Erythroblast (primary cell): Measurements from ENCODE around the gene NFS1.
"Not testable (repeated sequence)": the region's sequence is repeated elsewhere in the genome, so short reads cannot be mapped to it uniquely, and the experiment has no call there.

Experiments
- DNase-seq, 2 experiments: peaks; one replicate each; lab custom pipeline; 2025; lab: John Stamatoyannopoulos, UW
- GATA1 ChIP-seq: IDR thresholded peaks from 2 replicates; pipeline ENCODE4 v1.6.1; 2011; ENCODE audit warnings: low read depth, mild to moderate bottlenecking, control low read depth, low read length, moderate library complexity
- POLR2A ChIP-seq: IDR thresholded peaks from 2 replicates; pipeline ENCODE4 v1.6.1; 2011; ENCODE audit warnings: mild to moderate bottlenecking, low read length

NFS1 gene

DNA sequence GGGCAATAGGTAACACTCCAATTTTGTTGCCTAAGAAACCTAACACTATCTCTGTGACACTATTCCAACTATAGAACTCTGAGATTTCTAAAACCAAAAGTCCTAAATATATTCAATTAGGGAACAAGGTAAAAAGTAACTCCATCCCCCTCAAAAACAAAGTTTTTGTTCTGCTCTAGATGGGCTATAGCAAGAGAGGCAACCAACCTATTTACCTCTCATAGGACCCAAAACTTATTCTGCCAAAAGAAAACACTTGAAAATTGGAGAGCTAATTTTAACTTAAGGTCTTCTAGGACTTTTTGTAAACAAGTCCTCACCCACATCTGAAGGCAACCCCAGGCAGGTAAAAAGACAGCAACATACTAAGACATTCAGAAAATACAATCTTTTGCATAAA is 35.2 kb upstream of the NFS1 start:
- TF ChIP-seq GATA1: no peak
- TF ChIP-seq POLR2A: no peak

DNA sequence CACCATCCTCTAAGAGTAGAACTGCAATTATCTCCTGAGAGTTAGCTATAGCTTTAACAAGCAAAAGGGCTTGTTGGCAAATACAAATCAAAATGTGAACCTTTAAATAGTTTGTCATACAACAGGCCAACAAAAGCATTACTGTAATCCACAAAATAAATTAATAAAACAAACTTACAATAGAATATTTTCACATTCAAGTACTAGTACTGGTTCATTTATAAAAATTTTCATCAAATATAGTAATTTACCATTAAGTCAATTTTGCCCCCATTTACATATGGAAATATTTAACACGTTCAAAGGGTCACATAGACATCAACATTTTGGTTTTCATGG is 33.5 kb upstream of the NFS1 start:
- TF ChIP-seq POLR2A: no peak
- TF ChIP-seq GATA1: no peak

More for the DNA sequence above, 35.2 kb upstream of the NFS1 start:
- no peak for DNase-seq

DNA sequence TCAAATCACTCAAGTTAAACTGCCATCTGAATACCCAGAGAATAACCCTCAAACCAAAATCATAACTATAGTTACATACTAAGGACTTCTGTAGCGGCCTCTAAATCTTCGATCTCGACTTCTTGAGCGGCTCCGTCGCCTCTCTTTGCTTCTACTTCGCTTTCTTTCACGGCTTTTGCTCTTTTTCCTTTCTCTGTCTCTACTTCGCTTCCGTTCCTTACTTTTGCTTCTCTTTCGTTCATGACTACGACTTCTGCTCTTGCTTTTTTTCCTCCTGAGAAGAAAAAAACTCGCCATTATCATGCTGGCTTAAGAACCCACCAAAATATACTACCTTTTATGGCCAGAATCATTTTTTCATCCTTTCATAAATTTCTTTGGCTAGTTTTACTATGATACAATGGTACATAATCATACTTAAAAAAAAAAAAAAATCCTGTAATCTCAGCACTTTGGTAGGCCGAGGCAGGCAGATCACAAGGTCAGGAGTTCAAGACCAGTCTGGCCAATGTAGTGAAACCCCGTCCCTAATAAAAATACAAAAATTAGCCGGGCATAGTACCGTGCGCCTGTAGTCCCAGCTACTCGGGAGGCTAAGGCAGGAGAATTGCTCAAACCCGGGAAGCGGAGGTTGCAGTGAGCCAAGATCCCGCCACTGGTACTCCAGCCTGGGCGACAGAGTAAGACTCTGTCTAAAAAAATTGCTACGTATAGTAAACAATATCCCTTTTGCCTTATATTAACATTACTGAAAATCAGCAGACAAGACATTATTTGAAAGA is 32.9 kb upstream of the NFS1 start:
- TF ChIP-seq POLR2A: no peak
- TF ChIP-seq GATA1: no peak
- no peak for DNase-seq

More for the DNA sequence above, 33.5 kb upstream of the NFS1 start:
- DNase-seq: no peak

DNA sequence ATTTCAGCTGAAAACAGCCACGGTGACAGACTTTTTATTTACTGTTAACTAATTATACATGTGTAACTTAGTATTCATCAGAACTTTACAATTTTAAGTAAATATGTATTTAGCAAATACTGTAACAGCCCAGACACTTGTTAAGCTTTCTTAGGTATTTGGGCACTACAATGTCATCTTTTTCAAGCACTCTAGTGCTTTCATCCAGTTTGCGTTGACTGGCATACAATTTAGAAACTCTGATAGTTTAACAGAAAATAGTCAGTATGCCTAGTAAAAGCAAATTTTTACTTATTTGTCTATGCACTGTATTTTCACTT is 32.3 kb upstream of the NFS1 start:
- TF ChIP-seq GATA1 (no peak), POLR2A (no peak)
- no peak for DNase-seq

DNA sequence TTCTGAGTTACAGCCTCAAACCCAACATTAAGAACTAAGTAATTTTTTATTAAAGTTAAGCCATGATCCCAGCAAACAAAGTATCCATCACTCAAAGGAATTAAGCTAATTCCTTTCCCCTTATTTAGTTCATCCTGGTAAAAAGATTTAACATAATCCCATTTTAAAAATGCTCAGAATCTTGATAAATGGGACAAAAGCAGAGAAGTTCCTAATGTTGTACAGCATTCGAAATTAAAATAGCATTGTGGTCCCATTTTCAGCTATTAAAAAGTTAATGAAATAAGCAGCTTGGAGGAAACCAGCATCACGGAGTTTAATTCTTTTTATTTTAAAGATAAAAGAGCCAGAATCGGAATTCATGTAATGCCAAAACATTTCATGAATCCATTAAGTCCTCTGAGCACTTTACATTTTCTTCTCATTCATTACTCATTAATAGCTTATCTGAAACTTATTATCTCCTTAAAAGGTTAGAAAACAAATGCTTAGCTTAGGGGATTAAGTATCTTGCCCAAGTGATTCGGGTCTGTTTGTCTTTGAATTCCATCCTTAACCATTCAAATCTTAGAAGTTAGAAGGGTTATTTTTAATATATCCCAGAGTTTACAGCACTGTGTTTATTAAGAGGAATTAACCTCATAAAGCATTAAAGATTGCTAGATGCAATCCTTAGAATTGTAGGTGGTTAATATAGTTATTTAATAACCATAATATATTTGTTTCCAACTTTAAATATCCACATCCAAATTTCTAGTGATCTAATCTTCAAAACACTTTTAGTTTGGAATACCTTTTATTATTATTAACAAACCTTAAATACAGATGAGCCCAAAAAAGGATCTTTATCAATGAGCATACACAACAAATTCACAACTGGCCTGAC is 31.7 kb upstream of the NFS1 start:
- no peak for TF ChIP-seq GATA1
- TF ChIP-seq POLR2A: no peak

DNA sequence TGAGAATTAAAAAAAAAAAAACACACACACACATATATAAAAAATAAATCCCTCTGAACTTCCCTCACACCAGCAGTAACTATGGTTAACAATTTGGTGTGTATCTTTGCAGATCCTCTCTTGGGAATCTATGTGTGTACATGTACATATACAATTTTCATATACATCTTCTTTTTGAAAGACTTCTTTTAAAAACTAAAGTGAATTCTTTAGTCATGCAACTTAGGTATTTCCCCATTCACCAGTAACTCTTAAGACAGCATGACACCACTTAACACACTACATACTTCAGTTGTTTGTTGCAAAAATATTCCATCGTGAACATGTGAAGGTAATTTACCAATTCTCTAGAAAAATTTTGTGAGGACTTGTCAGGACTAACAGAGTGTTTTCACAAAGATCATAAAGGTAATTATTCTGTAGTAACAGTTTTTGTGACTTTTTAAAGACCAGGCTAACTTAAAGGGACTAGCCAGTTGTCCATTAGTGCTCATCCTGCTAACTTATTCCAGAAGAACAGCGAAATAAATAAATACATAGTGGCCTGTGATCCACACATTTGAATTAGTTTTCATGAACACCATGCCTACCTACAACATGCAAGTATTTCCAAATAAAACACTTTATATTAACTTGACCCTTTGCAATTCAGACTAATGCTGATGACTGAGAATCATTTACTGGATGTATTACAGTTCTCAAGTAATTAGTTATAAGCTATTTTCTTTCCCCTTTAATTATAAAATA is 30.9 kb upstream of the NFS1 start:
- no peak for TF ChIP-seq POLR2A
- no peak for DNase-seq

More for the DNA sequence above, 31.7 kb upstream of the NFS1 start:
- DNase-seq: no peak

DNA sequence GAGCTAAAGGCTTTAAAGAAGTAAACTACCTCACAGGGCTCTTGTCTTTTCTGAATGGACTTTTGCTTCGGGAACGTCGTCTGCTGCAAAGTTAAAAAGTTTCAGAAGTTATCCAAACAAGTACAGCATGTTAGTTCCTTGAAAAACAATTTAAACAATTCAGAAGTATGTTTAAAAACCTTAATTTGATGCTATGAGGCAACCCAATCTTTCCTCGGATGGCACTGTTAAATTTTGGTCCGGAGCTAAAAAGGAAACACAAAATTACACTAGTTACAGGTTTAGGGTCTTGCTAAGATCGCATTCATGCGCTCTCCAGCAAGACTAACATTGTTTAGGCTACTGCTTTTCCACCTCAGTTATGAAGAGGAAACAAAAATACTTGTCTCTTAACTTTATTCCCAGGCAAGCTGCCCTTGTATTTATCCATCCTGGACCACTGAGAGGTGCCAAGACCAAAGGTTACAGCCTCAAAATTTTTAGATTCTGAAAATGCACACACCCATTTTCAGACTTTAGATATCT is 30.2 kb upstream of the NFS1 start:
- TF ChIP-seq GATA1 (no peak), POLR2A (no peak)
- DNase-seq: no peak

DNA sequence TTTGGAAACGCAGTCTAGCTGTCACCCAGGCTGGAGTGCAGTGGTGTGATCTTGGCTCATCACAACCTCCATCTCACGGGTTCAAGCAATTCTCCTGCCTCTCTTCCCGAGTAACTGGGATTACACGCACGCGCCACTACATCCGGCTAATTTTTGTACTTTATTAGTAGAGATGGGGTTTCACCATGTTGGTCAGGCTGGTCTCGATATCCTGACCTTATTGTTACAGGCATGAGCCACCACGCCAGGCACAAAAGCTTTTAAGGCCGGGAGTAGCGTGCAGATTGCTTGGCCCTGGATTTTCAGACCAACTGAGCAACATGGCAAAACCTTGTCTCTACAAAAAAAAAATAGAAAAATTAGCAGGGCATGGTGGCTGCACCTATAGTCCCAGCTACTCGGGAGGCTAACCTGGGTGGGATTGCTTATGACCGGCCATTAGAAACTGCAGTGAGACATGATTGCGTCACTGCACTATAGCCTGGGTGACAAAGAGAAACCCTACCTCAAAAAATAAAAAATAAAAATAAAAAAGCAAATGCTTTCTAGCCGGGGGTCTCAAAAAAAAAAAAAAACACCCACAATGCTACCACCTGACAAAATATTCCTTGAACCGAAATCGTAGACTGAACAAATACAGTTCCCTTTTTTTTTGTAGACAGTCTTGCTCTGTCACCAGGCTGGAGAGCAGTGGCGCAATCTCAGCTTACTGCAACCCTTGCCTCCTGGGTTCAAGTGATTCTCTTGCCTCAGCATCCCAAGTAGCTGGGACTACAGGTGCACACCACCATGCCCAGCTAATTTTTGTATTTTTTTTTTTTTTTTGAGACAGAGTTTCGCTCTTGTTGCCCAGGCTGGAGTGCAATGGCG is 27.9 kb upstream of the NFS1 start:
- TF ChIP-seq GATA1: no peak
- no peak for TF ChIP-seq POLR2A
- no peak for DNase-seq

DNA sequence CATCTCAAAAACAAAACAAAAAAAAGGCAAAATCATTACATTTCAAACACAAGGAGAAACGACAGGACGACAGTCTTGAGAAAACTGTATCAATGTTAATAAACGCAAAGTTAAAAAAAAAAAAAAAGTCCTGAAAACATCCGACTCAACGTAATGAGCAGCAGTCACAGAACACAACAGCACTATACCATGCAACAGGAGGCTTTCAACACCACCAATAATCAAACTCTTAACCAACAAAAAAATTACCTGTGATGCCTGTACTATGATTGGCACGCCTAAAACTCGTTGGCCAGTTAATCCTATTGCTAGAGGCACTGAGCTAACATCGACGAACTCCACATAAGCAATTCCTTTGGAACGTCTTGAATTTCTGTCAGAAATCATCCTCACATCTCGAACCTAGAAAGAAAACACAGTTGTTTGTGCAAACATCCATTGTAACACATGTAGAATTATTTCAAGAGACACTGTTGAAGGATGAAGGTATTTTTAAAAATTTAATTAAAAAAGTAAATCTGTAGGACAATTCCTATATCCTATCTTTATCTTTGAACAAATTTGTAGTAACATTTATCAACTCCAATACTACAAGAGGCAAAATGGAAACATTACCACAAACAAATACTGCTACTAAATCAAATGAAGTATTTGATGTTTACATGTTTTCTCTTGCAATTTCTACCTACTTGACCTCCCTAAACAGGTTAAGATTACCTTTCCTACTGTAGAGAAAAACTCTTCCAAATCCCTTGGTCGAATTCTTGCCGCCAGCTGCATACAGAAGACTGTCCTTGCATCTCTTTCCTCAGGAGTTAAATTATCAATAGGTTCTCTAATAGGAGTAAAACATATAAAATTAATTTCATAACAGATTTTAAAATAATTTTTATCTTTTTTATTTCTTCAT is 25.4 kb upstream of the NFS1 start:
- TF ChIP-seq POLR2A: peak; percentile 5
- TF ChIP-seq GATA1: no peak
- no peak for DNase-seq

DNA sequence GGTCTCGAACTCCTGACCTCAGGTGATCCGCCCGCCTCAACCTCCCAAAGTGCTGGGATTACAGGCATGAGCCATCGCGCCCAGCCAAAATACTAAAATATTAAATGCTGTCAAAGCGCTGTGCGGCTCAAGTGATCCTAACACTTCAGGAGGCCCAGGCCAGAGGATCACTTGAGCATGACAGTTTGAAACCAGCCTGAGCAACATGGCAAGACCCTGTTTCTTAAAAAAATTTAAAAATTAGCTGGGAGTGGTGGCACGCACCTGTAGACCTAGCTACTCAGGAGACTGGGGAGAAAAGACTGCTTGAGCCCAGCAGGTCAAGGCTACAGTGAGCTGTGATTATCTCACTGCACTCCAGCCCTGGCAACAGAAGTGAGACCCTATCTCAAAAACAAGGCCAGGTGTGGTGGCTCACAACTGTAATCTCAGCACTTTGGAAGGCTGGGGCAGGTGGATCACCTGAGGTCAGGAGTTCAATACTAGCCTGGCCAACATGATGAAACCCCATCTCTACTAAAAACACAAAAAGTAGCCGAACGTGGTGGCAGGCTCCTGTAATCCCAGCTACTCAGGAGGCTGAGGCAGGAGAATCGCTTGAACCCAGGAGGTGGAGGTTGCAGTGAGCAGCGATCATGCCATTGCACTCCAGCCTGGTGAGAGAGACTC is 24.6 kb upstream of the NFS1 start:
- DNase-seq: not testable (repeated sequence)

DNA sequence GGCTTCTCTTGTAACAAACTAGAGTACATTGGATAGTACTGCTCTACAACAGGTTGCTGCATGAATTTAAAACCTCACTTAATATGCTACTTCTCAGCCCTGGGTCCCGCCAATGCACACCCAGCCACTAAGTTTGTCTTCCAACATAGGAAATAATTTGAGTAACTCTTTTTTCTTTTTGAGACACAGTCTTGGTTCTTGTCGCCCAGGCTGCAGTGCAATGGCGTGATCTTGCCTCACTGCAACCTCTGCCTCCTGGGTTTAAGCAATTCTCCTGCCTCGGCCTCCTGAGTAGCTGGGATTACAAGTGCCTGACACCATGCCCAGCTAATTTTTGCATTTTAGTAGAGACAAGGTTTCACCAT is 24.1 kb upstream of the NFS1 start:
- not testable (repeated sequence) for DNase-seq

DNA sequence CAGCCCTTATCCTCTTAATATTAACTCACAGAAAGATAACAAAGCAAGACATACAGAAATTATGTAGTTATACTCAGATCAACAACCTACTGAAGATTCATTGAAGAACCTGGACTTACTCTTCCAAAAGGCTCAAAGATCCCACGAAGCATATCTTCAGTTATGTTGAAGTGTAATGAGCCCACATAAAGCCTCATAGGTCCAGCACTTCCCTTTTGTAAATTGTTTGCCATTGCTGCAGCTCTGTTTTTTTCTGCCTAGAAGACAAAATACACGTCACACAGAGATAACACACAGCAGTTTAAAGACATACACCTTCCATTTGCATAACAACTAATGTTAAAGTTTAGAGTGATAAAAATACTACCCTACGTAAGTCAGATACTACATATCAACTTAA is 22.5 kb upstream of the NFS1 start:
- no peak for TF ChIP-seq GATA1
- TF ChIP-seq POLR2A: no peak
- no peak for DNase-seq
